Globus pallidus (tissue), 1 donor: Measurements from ENCODE around the gene IQSEC1.

Experiments
- DNase-seq: peaks from one replicate; pipeline ENCODE4 v3.0.0-alpha.2; 2015; ENCODE audit warnings: low spot score

The IQSEC1 gene

DNA sequence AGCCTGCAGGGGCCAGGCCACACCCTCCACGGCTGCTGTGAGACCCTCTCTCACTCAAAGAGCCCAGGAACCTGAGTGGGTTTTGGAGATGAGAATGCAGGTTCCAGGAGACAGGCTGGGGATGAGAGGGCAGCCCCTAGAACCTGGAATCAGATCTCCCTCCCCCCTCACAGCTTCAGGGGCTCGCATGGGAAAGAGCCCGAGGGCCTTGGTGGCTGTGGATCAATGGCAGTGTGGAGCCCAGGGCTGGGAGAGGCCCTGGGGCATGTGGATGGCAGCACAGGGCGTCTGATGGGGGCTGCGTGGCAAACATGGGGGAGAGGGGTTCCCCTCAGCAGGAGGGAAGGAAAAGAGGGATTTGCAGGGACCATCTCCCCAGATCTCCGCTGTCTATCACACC lies 119.0 kb downstream of the IQSEC1 start:
- DNase-seq = no peak

DNA sequence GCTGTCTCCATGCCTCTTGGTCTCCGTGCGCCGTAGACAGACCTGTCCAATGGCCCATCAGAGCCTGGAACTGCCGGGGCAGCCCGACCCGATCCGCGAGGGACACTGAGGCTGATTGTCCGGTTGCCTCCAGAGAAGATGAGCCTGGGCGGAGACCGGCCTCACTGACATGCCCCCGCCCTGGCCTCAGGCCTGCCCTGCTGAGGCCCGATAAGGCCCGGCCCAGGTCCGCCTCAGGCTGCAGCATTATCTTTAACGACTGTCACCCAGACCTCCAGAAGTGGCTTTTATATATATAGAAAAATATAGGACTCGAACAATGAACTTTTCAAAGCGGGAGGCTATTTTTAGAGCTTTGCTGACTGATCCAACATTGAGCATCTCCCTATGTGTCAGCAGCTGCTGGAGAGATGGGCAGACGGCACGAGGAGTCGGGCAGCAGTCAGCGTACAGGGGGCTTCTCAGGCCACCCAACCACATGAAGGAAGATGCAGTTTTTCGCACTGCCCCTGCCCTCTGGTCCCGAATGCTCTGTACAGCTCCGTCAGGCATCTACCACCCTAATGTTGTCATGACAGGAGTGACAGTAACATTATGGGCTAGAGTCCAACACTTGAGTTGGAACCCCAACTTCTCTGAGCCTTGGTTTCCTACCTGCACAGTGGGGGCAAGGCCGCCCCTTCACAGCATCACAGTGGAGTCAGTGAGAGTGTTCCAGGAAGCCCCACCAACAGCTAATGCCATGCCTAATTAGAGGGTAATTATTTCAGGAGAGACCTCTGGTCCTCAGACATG lies 119.8 kb downstream of the IQSEC1 start:
- no peak for DNase-seq

DNA sequence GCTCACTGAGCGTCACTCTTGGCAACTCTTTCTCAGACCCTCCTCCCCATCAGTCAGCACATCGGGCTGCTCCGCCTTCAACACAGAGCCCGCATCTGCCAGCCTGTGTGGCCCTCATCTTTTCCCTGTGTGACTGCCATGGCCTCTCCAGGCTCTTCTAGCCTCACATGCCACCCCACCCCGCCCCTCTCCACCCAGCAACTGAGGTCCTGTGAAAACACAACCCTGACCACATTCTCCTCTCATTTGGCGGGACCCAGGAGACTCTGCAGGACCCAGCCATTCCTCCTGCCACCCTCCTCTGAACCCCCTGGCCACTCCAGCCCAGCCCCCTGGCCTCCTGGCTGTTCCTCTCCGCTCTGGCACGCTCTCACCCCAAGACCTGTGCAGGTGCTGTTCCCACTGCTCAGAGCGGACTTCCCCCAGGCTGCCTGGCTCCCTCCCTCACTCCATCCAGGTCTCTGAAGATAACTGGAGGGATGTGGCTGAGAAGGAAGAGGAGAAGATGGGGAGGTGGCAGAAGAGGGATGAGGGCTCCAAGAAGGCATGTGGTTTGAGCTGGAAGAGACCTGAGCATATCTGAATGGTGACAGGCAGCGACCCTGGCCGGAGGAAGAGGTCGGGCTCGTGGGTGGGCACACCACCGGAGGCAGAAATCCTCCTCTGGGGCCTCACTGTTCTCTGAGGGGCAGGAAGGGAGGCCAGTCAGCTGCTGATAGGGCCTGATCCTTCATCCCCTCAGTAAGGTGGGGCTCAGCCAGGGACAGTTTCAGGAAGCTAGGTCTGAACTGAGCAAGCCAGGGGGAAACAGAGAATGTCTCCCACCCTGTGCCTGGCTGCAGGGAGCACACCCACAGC lies 120.7 kb downstream of the IQSEC1 start:
- DNase-seq = no peak

DNA sequence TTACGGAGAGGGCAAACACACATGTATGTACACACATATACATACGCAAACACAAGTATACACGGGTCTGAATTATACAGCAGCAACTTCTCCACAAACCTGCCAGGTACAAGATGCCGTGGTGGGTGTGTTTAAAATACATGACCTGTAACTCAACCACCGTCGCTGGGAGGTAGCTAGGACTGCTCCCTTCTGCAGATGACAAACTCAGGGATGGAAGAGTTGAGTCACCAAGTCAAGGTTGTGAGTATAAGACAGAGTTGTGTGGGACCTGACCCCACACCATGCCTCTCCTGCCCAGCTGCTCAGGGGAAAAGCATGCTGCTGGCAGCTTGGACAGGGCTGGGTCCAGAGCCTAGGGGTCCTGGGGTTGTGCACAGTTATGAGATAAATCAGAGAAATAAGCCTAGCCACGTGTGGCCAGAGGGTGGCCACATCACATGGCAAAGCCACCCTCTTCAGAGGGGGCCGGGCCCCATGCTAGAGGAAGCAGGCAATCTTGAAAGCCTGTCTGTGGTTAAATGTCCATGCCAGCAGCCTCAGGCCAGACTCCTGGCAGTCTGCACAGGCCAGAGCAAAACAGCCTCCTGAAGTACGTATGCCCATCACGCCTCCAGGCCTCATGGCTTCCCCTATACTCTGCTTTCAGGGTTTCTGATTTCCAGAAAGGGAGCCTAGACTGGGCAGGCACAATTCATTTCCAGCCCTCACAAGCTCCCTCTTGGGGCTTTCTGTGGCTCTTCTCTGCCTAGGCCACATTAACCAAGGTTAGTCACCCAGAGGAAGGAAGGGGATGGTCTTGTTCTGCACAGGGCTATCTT lies 124.1 kb downstream of the IQSEC1 start:
- DNase-seq = no peak

DNA sequence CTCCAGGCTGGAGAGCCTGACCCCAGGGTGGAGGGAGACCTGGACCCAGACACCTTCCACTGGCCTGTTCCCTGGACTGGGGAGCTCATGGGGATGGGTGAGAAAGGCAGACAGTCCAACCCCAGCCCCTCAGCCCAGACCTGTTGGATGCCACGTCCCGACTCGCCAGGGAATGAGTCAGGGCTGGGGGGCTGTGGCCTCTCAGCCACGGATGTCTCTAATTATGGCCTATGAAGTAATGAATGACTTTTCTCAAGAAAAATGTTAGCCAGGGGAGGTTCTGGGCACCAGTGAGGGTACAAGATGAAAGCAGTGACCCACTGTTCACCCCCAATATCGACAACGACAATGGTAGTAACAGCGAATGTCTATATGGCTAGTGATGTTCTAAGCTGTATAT lies 124.9 kb downstream of the IQSEC1 start:
- DNase-seq = no peak

DNA sequence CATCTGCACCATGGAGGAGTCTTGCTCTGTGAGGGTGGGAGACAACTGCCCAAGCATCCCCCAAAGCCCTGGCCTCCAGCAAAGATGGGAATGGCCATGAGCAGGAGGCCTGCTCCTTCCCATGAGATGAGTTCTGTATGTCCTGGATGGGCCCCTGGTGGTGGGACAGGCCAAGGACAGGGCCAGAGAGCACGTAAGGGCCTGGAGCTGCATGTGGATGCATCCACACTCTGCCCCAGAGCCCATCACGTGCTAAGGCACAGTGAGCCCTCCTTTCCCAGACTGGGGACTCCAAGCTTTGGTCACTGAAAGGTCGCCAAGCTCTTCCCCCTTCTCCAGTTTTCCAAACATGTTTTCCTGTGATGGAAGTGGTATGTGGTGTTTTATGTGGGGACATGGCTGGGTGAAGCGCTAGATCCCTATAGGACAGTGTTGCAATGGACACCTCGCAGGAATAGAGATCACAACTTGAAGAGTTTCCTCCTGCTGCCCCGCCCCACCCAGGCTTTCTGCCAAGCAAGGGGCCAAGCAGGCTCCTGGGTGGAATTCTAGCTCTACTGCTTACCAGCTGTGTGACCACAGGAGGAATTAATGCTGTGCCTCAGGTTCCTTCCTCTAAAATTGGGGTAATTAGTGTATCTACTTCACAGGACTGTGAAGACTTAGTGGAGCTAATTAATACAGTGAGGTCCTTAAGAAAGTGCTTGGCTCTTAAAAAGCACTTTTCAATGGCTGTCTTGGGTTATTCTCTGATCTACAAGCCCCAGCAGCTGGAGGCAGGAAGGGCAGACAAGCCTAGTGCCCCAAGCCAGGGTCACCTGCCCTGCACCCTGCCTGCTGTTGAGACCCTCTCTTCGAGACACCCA lies 125.5 kb downstream of the IQSEC1 start:
- DNase-seq = no peak

DNA sequence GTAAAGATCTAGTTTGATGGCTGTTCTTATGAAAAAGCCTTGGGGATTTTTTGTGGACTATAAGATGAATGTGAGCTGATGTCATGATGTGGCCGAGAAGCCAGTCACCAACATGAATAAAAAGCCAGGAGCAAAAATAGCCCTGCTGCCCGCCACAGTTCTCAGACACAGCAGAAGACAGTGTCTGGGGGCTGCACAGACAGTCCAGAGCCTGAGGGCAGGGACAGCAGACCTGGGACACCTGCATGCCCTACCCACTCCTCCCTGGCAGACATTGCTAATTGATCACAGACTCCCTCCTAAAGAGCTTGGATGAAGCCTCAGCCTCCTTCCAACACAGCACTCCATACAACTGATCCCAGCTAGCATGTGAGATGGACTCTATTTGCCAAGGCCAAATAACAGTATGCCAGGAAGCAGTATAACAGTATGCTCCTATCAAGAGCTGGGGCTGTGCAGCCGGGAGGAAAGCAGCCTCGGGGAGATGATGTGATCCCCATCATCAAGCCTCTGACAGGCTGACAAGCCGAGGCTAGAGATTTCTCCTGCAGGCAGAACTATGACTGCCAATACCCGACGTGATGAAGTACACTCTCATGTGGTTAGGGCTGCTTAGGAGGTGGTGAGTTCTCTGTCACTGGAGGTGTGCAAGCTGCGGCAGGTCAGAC lies 126.4 kb downstream of the IQSEC1 start:
- peak; percentile 76 for DNase-seq

DNA sequence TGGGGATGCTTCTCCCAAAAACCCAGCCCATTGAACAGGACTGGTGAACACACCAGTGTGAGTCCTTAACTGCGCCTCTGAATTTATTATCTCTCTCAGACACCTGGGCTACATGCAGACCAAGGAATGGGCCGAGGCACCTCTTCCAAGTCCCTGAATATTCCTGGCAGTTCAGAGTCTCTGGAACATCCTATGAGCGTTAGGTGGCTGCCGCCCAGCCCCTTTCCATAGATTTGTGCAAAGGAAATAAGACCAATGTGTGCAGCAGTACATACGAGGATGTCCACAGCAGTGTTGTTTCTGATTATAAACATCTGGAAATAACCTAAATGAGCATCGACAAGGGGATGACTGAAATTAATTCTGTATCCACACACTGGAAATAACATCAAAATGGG lies 127.0 kb downstream of the IQSEC1 start:
- no peak for DNase-seq

DNA sequence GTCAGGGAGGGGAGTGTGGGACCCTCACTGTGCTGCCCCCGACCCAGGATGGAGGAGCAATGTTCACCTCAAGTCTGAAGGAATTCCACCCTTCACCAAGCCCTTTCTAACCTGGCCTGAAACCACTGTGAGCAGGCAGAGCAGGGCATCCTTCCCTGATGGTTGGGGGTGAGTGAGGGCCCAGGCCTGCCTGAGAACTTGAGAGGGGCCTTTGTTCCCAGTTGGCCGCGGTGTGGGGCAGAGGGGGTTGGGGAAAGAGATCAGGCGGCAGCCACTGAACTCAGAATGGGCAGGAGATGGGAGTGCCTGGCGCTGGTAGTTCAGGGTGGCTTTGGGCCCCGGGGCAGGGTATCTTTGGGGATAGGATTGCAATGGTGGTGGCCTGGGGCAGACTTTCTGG lies 128.4 kb downstream of the IQSEC1 start:
- DNase-seq = peak; percentile 96

DNA sequence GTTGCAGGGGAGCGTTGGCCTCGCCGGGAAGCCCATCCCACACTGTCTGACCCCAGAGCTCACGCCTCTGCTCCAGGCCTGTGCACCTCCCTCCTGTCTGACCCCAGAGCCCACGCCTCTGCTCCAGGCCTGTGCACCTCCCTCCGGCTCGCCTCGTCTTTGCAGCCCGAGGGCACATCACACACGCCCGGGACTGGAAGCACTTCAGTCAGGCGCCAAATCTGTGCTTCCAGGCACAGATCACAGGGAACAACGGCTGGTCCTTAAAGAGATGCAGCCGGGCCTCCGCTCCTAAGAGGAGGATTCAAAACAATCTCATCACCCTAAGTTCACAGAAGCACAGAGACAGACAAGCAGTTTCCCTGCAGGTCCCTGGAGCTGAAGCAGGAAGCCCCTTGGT lies 128.8 kb downstream of the IQSEC1 start:
- DNase-seq = no peak

DNA sequence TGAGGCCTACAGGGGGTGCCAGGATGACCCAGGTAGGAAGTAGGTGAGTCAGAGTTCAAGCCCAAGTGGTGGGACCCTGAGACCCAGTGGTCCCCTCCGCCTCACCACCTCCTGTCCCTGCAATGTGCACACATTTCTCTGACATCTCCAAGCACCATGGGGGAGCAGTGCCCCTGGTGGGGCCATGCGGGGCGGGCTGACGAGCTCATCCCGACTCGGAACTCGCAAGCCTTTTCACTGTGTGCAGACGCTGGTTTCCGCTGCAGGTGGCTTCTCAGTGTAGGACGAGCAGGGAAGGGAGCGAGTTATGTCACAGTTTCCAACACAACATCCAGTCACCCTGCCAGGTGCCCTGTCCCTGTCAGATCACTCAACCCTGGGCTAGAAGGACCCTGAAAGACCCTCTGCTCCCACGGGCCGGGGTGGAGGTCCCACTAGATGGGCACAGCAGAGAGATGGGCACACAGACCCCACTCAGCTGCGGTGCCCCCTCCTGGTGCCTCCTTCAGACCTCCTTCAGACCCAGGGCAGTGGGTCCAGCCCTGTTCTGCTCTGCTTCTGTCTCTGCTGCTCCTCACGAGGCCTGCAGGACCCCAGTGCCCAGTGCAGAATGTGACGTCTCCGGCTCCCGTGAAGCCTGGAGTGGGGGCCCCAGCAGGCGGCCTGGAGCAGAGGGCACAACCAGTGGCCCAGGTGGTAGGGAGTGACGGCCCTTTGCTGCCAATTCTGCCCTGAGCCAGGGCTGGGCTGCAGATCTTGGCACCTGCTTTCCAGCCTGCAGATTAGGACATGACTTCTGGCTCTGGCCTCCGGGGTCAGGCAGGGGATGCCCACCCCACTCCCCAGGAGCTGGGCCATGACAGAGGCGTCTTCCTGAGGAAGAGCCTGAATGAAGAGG lies 129.9 kb downstream of the IQSEC1 start:
- DNase-seq = no peak

DNA sequence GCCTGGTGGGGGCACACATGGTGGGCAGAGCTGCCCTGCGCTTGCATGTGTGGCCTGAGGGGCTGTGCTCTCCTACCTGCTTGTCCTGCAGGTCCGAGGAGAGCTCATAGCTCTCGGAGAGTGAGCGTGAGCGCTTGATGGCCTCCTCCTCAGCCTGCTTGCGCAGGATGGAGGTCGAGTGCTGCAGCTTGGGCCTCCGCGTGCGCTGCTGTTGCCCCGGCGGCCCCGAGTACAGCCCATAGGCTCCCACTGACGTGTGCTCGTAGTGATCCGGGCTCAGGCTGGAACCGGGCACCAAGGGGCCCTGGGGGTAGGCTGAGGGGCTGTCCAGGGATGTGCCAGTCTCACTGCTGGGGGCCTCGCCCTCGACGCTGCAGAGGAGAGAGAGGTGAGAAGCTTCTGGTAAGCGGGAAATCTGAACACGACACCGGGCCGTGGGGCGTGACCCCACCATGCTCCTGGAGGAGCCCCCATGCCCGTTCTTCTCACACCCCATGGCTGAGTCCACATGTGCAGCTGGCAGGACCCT lies 131.7 kb downstream of the IQSEC1 start:
- no peak for DNase-seq

DNA sequence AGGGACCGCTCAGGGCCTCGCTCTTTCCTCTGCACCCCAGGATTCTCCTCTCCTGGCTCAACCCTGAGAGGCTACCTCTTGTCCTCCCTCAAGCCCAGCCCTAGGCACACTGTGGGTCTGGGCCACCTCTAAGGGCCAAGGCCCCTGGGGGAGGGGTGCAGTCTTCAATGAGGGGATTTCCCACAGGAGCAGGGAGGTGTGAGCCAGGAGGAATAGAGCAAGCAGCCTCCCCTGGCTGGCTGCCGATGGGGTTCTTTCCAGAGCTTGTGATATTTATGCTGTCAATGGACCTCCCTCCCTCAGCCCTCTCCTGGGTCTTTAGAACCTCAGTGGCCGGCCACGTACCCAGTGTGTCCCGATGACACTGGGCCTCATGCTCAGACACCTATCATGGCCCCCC lies 132.4 kb downstream of the IQSEC1 start:
- no peak for DNase-seq

DNA sequence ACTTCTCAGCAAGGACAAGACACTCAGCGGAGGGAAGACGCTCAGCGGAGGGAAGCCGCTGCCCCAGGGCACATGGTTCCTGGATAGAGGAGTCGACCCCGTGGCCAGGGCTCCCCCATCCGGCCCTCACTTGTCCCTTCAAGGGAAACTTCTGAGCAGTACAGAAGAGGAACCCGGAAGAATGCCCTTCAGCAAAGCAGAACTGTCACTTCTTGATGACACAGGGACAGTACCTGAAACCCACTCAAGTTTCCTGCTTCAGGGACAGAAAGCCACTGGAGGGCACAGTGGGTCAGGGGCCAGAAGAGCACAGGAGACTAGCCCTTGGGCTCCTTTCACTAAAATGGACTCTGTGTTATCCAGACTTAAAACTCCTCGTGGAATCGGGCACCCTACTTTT lies 134.1 kb downstream of the IQSEC1 start:
- no peak for DNase-seq

DNA sequence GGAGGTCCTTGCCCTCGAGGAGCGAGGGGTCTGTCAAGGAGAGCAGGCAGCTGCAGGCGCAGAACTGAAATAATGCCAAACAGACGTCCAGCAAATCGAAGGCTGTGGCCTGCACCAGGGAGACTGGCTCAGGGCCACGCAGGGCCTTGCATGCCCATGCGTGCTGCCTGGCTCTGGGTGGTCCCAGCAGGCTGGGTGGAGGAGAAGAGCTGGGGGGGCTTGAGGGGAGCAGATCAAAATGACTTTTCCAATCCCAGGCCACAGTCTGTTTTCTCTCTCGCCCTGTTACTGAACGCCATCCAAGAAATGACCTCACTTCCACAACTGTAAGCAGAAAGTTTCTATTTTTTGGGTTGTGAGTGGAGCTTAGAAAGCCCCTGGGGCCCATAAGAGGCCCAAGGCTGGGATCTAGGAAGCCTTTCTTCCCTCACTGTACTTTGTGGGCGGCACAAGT lies 134.9 kb downstream of the IQSEC1 start:
- DNase-seq = no peak

DNA sequence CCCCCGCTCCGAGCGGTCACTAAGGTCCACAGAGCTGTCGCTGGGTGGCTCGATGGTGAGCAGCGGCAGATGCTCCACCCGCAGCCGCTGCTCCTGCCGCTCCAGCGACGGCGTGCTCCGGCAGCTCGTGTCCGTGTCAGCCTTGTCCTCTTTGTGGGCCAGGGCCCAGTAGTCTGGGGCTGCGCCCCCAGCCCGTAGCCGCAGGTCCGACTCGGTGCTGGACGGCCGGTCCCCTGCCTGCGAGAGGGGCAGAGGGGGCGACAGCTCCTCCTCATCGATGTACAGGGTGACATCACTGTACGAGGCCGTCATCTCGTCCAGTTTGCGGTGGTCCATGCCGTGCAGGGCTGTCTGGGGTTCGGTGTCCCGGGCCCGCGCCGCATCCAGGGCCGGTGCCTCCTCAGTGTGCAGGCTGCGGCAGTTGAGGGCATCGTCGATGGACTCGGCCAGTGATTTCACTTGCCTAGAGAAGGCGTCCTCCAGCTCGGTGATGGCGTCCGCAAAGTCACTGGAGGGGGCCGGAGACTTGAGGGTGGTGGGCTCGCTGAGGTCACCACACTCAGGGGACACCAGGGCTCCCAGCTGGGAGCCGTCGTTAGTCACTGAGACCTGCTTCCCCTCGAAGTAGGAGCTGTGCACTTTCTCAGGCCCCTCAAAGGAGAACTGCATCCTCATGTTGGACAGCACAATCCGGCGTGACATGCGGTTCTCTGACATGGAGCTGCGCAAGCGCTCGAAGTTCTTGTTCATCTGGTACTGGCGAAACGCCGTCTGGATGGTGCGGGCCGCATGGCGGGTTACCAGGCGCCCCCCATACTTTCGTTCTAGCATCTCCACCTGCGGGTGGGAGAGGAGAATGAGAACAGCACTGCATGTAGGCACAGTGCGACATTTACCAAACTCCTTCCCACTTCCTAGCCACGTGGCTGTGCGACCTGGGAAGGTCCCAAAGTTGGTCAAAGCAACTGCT lies 137.1 kb downstream of the IQSEC1 start:
- DNase-seq = no peak

DNA sequence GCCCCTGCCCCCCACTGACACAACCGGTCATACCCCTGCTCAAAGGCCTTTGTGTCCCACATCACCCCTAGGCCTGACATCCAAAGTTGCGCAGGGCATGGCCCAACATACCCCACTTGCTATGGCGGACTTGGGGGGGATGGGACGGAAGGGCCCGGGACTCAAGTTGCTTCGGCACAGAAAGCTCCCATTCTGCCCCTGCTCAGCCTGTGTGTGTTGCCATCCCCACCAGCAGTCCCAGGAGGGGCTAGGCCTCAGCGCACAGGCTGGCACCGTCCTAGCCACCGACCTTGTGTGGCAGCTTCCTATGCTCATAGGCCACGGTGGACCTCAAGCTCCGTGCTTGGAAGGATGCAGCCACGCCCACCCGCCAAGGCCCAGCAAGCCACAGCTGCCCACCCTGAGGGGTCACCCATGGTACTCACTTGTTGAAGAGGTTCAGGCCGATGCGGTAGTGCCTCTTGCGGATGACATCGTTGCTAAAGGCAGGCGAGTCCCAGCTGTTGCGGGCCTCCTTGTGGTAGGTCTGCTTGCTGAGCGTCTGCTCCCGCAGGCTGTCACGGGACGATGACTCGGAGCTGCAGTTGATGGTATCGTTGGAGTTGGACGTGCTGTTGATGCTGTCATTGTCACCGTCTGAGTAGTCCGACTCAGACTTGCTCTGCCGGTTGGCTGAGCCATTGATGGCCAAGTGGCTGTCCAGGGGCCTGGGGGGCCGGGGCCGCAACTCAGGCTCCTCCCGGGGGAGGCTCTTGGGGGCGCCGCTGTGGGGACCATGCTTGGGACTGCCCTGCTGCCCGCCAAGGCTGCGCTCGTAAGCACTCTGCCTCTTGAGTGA lies 138.0 kb downstream of the IQSEC1 start:
- DNase-seq = no peak
